ENCODE results near the gene ERBB4. TPM values are rescaled to one million over a fixed set of nuclear protein-coding genes. Genes with fewer than 3 reads are reported as not detected.
"Not testable (repeated sequence)": the region's sequence is repeated elsewhere in the genome, so short reads cannot be mapped to it uniquely, and the experiment has no call there.

The ERBB4 gene
- polyA plus RNA-seq, 2 of the 4 experiments (the other 2 are of a cell fraction), result not detected

- Histone ChIP-seq H3K4me3 (no peak overlapping the region), H3K9me3 (no peaks in the 10 kb centered on the region), H3K4me2 (no peak overlapping the region), H3K4me1 (no peaks in the 10 kb centered on the region), H3K27ac (no peak overlapping the region)
- ATAC-seq (no peak), FAIRE-seq (no peak), DNase-seq (ENCODE audit: low read depth in 1 of 2, low spot score in 1 of 2) (no peak)
- no peak for TF ChIP-seq HOXA7 (CRISPR knock-in tag; IDR thresholded peaks at IDR 0.05)
- TF ChIP-seq CTCF (IDR thresholded peaks at IDR 0.05), result no peak
- TF ChIP-seq ELK1 (IDR thresholded peaks at IDR 0.05; ENCODE audit: low read depth, low read length), result no peak
- TF ChIP-seq BCL3 (IDR thresholded peaks at IDR 0.05), result no peak
- TF ChIP-seq CHD2 (IDR thresholded peaks at IDR 0.05; ENCODE audit: low read length, partially characterized antibody), result no peak
- TF ChIP-seq RNF2 (IDR thresholded peaks at IDR 0.05; ENCODE audit: borderline replicate concordance, low read depth), result no peak
- no peak for TF ChIP-seq CBX2 (IDR thresholded peaks at IDR 0.05; ENCODE audit: borderline replicate concordance, low read depth)
- TF ChIP-seq SREBF2 (IDR thresholded peaks at IDR 0.05), result no peak
- no peak for TF ChIP-seq USF2 (IDR thresholded peaks at IDR 0.05)
- TF ChIP-seq MYC (IDR thresholded peaks at IDR 0.05; ENCODE audit: borderline replicate concordance, low read length), result no peak
- TF ChIP-seq FOSL2 (IDR thresholded peaks at IDR 0.05), result no peak
- TF ChIP-seq FOSL2 (CRISPR knock-in tag; IDR thresholded peaks at IDR 0.05), result no peak
- TF ChIP-seq ATOH8 (CRISPR knock-in tag; IDR thresholded peaks at IDR 0.05; ENCODE audit: low read depth), result no peak
- TF ChIP-seq KDM1A (IDR thresholded peaks at IDR 0.05; ENCODE audit: low read depth), result no peak
- no peak for TF ChIP-seq HES2 (IDR thresholded peaks at IDR 0.05)
- TF ChIP-seq HEYL (CRISPR knock-in tag; IDR thresholded peaks at IDR 0.05), result no peak
- no peak for TF ChIP-seq RFX5 (IDR thresholded peaks at IDR 0.05)
- TF ChIP-seq HOXB13 (CRISPR knock-in tag; IDR thresholded peaks at IDR 0.05; ENCODE audit: low read depth), result no peak
- 37% methylated on average over 1 of the region's 1 CpG for WGBS (ENCODE audit: missing lambda C conversion rate)
- POLR2A ChIA-PET, result no interaction called here
- CTCF ChIA-PET, result no interaction called here
Observed at GRCh38 chr2:212465456-212465855, 73.1 kb downstream of the ERBB4 start.

GRCh38 chr2:212461708-212462107, 76.9 kb downstream of the ERBB4 start:
- ATAC-seq; H3K4me2 ChIP-seq; POLR2A ChIA-PET; CTCF ChIA-PET; FAIRE-seq; H3K9me3 ChIP-seq; H3K4me1 ChIP-seq; H3K4me3 ChIP-seq; H3K27ac ChIP-seq; DNase-seq (ENCODE audit: low read depth in 1 of 2, low spot score in 1 of 2): not testable (repeated sequence)
- 12% methylated on average over 4 of the region's 4 CpGs for WGBS (ENCODE audit: missing lambda C conversion rate)

GRCh38 chr2:212454149-212454548, 84.5 kb downstream of the ERBB4 start:
- POLR2A ChIA-PET, result no interaction called here
- Histone ChIP-seq H3K27ac (no peak overlapping the region), H3K4me2 (no peak overlapping the region), H3K4me1 (peaks cover 14% of the 10 kb centered on the region), H3K9me3 (no peaks in the 10 kb centered on the region), H3K4me3 (no peak overlapping the region)
- no peak for TF ChIP-seq EHF (CRISPR knock-in tag; IDR thresholded peaks at IDR 0.05)
- TF ChIP-seq KDM5A (IDR thresholded peaks at IDR 0.05), result no peak
- TF ChIP-seq ATOH8 (CRISPR knock-in tag; IDR thresholded peaks at IDR 0.05; ENCODE audit: low read depth), result no peak
- no peak for TF ChIP-seq PHF8 (IDR thresholded peaks at IDR 0.05; ENCODE audit: borderline replicate concordance, low read depth)
- TF ChIP-seq RFX5 (IDR thresholded peaks at IDR 0.05), result no peak
- TF ChIP-seq FOSL2 (IDR thresholded peaks at IDR 0.05), result no peak
- TF ChIP-seq FOSL2 (CRISPR knock-in tag; IDR thresholded peaks at IDR 0.05), result no peak
- no peak for TF ChIP-seq FOSB (CRISPR knock-in tag; IDR thresholded peaks at IDR 0.05)
- no peak for FAIRE-seq
- ATAC-seq, result no peak
- DNase-seq (ENCODE audit: low read depth in 1 of 2, low spot score in 1 of 2), result no peak
- 82% methylated on average over 3 of the region's 3 CpGs for WGBS (ENCODE audit: missing lambda C conversion rate)
- CTCF ChIA-PET, result no interaction called here
